Measurements from ENCODE around the gene SLC45A2.

DNA sequence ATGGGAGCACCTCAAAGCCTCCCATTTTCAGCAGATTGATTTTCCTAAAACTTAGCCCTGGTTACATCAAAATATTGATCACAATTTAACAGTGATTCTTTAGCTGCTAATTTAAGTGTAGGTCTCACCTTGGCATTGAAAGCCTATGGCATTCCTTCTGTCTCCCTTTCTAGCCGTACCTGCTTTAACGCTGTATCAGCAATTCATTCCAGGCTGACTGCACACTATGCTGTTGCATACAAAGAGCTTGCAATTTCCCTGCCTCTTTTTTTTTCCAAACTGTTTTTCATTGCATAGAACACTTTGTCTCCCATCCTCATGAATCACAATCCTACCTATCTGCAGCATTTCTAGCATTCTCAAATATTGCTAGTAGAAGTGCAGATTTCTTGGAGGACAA lies 32.3 kb upstream of the SLC45A2 start:
- TF ChIP-seq, protein P1, sequence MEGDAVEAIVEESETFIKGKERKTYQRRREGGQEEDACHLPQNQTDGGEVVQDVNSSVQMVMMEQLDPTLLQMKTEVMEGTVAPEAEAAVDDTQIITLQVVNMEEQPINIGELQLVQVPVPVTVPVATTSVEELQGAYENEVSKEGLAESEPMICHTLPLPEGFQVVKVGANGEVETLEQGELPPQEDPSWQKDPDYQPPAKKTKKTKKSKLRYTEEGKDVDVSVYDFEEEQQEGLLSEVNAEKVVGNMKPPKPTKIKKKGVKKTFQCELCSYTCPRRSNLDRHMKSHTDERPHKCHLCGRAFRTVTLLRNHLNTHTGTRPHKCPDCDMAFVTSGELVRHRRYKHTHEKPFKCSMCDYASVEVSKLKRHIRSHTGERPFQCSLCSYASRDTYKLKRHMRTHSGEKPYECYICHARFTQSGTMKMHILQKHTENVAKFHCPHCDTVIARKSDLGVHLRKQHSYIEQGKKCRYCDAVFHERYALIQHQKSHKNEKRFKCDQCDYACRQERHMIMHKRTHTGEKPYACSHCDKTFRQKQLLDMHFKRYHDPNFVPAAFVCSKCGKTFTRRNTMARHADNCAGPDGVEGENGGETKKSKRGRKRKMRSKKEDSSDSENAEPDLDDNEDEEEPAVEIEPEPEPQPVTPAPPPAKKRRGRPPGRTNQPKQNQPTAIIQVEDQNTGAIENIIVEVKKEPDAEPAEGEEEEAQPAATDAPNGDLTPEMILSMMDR (IDR thresholded peaks at IDR 0.05) = no peak
- no peak for TF ChIP-seq POLR2A (IDR thresholded peaks at IDR 0.05)
